Nephron progenitor cell (in vitro differentiated cells): ENCODE measurements around the gene HPS3.

Experiments
- DNase-seq: peaks from one replicate; pipeline ENCODE4 v3.0.0; 2021
- H3K27ac Mint-ChIP-seq: 2 replicates; pipeline ENCODE4 v1.8.0; 2021; ENCODE audit warnings: mild to moderate bottlenecking, moderate library complexity, mixed read lengths
- H3K27me3 Mint-ChIP-seq: 2 replicates; pipeline ENCODE4 v1.8.0; 2021; ENCODE audit warnings: mild to moderate bottlenecking, low read depth, mixed read lengths; ENCODE audit not compliant: poor library complexity
- H3K36me3 Mint-ChIP-seq: 2 replicates; pipeline ENCODE4 v1.8.0; 2021; ENCODE audit warnings: low read depth, mixed read lengths
- H3K4me1 Mint-ChIP-seq: 2 replicates; pipeline ENCODE4 v1.8.0; 2021; ENCODE audit warnings: mixed read lengths
- H3K4me3 Mint-ChIP-seq: 2 replicates; pipeline ENCODE4 v1.8.0; 2021; ENCODE audit warnings: mild to moderate bottlenecking, moderate library complexity, mixed read lengths
- H3K9me3 Mint-ChIP-seq: 2 replicates; pipeline ENCODE4 v1.8.0; 2021; ENCODE audit warnings: mild to moderate bottlenecking, moderate library complexity, mixed read lengths
- TF ChIP-seq, protein P1 (sequence below): fragments of 200-600 bp; sonication (generic); IDR thresholded peaks from 2 replicates; pipeline ENCODE4 v1.5.0; 2021; ENCODE audit warnings: antibody characterized with exemption

HPS3 gene, protein sequence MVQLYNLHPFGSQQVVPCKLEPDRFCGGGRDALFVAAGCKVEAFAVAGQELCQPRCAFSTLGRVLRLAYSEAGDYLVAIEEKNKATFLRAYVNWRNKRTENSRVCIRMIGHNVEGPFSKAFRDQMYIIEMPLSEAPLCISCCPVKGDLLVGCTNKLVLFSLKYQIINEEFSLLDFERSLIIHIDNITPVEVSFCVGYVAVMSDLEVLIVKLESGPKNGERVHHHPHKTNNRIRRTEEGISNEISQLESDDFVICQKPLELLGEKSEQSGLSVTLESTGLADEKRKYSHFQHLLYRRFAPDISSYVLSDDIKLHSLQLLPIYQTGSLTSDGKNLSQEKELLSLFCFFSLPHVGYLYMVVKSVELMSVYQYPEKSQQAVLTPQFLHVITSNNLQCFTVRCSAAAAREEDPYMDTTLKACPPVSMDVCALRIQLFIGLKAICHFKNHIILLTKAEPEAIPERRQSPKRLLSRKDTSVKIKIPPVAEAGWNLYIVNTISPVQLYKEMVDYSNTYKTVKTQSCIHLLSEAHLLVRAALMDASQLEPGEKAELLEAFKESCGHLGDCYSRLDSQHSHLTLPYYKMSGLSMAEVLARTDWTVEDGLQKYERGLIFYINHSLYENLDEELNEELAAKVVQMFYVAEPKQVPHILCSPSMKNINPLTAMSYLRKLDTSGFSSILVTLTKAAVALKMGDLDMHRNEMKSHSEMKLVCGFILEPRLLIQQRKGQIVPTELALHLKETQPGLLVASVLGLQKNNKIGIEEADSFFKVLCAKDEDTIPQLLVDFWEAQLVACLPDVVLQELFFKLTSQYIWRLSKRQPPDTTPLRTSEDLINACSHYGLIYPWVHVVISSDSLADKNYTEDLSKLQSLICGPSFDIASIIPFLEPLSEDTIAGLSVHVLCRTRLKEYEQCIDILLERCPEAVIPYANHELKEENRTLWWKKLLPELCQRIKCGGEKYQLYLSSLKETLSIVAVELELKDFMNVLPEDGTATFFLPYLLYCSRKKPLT

DNA sequence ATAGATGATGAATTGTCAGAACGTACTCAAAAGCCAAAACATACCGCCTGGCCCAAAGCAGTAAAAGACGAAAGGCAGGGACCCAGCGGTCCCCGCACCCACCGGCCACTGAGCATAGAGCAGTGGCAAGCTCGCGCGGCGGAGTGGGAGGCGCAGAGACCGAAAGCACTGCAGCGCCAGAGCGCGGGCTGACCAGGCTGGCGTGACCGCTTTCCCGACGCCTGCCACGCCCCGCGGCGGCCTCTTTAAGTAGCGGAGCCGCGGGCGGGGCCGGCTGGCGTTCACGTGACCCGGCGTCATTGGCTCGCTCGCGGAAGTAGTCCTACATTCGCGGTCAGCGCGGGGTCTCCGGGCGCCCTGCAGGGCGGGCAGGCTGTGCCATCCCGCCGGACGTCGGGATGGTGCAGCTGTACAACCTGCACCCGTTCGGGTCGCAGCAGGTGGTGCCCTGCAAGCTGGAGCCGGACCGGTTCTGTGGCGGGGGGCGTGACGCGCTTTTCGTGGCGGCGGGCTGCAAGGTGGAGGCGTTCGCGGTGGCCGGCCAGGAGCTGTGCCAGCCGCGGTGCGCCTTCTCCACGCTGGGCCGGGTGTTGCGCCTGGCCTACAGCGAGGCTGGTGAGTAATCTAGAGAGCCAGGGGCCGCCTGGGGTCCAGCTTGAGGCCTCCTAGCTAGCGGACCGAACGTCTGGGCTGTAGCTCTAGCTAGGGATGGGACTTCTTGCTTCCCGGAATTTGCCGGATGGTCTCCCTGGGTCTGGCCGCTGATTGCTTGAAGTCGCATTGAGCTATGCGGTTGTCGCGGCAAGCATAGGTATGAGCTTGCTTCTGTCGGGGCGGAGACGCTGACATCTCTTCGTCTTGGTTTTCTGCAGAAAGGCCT, at the start of gene HPS3:
TSS of gene HPS3 (plus strand) at position 313 of the 880 bp plus-strand sequence. CDS start at position 399, 86 bp downstream.
- no peaks in the 10 kb centered on the region for H3K9me3 Mint-ChIP-seq
- peak within 1 kb of the TSS; percentile 90 for H3K4me3 Mint-ChIP-seq
- DNase-seq: peak; percentile 91
- H3K4me1 Mint-ChIP-seq: peaks cover 39% of the 10 kb centered on the region
- peak within 1 kb of the TSS; percentile 20 for H3K27ac Mint-ChIP-seq
- peaks cover 10% of the 10 kb centered on the region for H3K36me3 Mint-ChIP-seq
- peaks cover 18% of the 10 kb centered on the region for H3K27me3 Mint-ChIP-seq
- TF ChIP-seq, protein P1, sequence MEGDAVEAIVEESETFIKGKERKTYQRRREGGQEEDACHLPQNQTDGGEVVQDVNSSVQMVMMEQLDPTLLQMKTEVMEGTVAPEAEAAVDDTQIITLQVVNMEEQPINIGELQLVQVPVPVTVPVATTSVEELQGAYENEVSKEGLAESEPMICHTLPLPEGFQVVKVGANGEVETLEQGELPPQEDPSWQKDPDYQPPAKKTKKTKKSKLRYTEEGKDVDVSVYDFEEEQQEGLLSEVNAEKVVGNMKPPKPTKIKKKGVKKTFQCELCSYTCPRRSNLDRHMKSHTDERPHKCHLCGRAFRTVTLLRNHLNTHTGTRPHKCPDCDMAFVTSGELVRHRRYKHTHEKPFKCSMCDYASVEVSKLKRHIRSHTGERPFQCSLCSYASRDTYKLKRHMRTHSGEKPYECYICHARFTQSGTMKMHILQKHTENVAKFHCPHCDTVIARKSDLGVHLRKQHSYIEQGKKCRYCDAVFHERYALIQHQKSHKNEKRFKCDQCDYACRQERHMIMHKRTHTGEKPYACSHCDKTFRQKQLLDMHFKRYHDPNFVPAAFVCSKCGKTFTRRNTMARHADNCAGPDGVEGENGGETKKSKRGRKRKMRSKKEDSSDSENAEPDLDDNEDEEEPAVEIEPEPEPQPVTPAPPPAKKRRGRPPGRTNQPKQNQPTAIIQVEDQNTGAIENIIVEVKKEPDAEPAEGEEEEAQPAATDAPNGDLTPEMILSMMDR: no peak

DNA sequence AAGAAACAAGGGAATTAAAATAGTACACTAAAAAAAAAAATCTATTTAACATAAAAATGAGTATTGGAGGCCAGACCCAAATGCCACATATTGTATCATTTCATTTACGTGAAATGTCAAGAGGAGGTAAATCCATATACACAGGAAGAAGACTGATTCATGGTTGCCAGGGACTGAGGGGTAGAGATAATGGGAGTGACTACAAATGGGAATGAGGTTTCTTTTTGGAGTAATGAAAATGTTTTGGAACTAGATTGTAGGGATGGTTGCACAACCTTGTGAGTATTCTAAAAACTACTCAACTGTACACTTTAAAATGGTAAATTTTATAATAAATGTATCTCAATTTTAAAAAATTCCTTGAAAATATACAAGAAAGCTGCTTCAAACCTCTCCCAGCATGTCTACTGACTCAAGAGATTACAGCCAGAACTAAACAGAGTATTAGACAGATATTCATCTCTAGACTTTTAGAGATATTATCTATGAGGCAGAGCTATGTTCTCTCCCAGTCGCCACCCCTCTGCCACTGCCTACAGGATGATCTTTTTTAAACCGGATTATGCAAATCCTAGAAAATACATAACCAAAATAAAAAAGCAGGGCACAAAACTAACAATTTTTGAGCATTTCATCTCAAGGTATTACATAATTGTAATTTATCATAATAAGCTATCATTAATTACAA, 49.3 kb upstream of the HPS3 start:
- peaks cover 4% of the 10 kb centered on the region for H3K27me3 Mint-ChIP-seq
- peaks cover 20% of the 10 kb centered on the region for H3K9me3 Mint-ChIP-seq
- DNase-seq: no peak
- H3K36me3 Mint-ChIP-seq: peaks cover 74% of the 10 kb centered on the region
- TF ChIP-seq, protein P1: no peak
- no peak overlapping the region for H3K27ac Mint-ChIP-seq
- no peak overlapping the region for H3K4me3 Mint-ChIP-seq
- peaks cover 20% of the 10 kb centered on the region for H3K4me1 Mint-ChIP-seq

GRCh38 chr3:149080699-149081091, 48.7 kb upstream of the HPS3 start:
- no peak overlapping the region for H3K27ac Mint-ChIP-seq
- H3K36me3 Mint-ChIP-seq: peaks cover 76% of the 10 kb centered on the region
- H3K9me3 Mint-ChIP-seq: peaks cover 23% of the 10 kb centered on the region
- H3K4me3 Mint-ChIP-seq: no peak overlapping the region
- peaks cover 24% of the 10 kb centered on the region for H3K4me1 Mint-ChIP-seq
- H3K27me3 Mint-ChIP-seq: peaks cover 5% of the 10 kb centered on the region
- no peak for DNase-seq
- TF ChIP-seq, protein P1: no peak

- peaks cover 25% of the 10 kb centered on the region for H3K4me1 Mint-ChIP-seq
- TF ChIP-seq, protein P1: no peak
- H3K4me3 Mint-ChIP-seq: no peak overlapping the region
- H3K27me3 Mint-ChIP-seq: peaks cover 13% of the 10 kb centered on the region
- no peak overlapping the region for H3K27ac Mint-ChIP-seq
- H3K9me3 Mint-ChIP-seq: peaks cover 33% of the 10 kb centered on the region
- DNase-seq: no peak
- H3K36me3 Mint-ChIP-seq: peaks cover 78% of the 10 kb centered on the region
These were observed 47.7 kb upstream of the HPS3 start for GRCh38 chr3:149081772-149082171.

GRCh38 chr3:149085828-149086231, 43.6 kb upstream of the HPS3 start:
- Mint-ChIP-seq H3K4me1 (peaks cover 26% of the 10 kb centered on the region), H3K27ac (no peak overlapping the region), H3K27me3 (peaks cover 25% of the 10 kb centered on the region), H3K9me3 (peaks cover 36% of the 10 kb centered on the region), H3K36me3 (peaks cover 50% of the 10 kb centered on the region), H3K4me3 (peak overlapping the region; percentile 91)
- no peak for DNase-seq
- TF ChIP-seq, protein P1: no peak
